ENCODE results near the gene SFT2D2. TPM values are rescaled to one million over a fixed set of nuclear protein-coding genes. Genes with fewer than 3 reads are reported as not detected.

The SFT2D2 gene
- total and polyA plus RNA-seq, 2 of the 8 experiments (the other 6 are each of a cell fraction or from before 2014, with no cell fraction given) = 9.0 to 29.0 TPM

GRCh38 chr1:168178638-168179437 is 47.0 kb upstream of the SFT2D2 start, which contains the start of gene TIPRL (continued):
- TF ChIP-seq, protein P1, sequence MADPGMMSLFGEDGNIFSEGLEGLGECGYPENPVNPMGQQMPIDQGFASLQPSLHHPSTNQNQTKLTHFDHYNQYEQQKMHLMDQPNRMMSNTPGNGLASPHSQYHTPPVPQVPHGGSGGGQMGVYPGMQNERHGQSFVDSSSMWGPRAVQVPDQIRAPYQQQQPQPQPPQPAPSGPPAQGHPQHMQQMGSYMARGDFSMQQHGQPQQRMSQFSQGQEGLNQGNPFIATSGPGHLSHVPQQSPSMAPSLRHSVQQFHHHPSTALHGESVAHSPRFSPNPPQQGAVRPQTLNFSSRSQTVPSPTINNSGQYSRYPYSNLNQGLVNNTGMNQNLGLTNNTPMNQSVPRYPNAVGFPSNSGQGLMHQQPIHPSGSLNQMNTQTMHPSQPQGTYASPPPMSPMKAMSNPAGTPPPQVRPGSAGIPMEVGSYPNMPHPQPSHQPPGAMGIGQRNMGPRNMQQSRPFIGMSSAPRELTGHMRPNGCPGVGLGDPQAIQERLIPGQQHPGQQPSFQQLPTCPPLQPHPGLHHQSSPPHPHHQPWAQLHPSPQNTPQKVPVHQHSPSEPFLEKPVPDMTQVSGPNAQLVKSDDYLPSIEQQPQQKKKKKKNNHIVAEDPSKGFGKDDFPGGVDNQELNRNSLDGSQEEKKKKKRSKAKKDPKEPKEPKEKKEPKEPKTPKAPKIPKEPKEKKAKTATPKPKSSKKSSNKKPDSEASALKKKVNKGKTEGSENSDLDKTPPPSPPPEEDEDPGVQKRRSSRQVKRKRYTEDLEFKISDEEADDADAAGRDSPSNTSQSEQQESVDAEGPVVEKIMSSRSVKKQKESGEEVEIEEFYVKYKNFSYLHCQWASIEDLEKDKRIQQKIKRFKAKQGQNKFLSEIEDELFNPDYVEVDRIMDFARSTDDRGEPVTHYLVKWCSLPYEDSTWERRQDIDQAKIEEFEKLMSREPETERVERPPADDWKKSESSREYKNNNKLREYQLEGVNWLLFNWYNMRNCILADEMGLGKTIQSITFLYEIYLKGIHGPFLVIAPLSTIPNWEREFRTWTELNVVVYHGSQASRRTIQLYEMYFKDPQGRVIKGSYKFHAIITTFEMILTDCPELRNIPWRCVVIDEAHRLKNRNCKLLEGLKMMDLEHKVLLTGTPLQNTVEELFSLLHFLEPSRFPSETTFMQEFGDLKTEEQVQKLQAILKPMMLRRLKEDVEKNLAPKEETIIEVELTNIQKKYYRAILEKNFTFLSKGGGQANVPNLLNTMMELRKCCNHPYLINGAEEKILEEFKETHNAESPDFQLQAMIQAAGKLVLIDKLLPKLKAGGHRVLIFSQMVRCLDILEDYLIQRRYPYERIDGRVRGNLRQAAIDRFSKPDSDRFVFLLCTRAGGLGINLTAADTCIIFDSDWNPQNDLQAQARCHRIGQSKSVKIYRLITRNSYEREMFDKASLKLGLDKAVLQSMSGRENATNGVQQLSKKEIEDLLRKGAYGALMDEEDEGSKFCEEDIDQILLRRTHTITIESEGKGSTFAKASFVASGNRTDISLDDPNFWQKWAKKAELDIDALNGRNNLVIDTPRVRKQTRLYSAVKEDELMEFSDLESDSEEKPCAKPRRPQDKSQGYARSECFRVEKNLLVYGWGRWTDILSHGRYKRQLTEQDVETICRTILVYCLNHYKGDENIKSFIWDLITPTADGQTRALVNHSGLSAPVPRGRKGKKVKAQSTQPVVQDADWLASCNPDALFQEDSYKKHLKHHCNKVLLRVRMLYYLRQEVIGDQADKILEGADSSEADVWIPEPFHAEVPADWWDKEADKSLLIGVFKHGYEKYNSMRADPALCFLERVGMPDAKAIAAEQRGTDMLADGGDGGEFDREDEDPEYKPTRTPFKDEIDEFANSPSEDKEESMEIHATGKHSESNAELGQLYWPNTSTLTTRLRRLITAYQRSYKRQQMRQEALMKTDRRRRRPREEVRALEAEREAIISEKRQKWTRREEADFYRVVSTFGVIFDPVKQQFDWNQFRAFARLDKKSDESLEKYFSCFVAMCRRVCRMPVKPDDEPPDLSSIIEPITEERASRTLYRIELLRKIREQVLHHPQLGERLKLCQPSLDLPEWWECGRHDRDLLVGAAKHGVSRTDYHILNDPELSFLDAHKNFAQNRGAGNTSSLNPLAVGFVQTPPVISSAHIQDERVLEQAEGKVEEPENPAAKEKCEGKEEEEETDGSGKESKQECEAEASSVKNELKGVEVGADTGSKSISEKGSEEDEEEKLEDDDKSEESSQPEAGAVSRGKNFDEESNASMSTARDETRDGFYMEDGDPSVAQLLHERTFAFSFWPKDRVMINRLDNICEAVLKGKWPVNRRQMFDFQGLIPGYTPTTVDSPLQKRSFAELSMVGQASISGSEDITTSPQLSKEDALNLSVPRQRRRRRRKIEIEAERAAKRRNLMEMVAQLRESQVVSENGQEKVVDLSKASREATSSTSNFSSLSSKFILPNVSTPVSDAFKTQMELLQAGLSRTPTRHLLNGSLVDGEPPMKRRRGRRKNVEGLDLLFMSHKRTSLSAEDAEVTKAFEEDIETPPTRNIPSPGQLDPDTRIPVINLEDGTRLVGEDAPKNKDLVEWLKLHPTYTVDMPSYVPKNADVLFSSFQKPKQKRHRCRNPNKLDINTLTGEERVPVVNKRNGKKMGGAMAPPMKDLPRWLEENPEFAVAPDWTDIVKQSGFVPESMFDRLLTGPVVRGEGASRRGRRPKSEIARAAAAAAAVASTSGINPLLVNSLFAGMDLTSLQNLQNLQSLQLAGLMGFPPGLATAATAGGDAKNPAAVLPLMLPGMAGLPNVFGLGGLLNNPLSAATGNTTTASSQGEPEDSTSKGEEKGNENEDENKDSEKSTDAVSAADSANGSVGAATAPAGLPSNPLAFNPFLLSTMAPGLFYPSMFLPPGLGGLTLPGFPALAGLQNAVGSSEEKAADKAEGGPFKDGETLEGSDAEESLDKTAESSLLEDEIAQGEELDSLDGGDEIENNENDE (IDR thresholded peaks at IDR 0.05; ENCODE audit: insufficient replicate concordance, low read length) = no peak
- TF ChIP-seq, protein P2, sequence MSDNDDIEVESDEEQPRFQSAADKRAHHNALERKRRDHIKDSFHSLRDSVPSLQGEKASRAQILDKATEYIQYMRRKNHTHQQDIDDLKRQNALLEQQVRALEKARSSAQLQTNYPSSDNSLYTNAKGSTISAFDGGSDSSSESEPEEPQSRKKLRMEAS (IDR thresholded peaks at IDR 0.05) = peak; percentile 47; the same call in 1 of the 2 replicates
- TF ChIP-seq CBX8 (IDR thresholded peaks at IDR 0.05; ENCODE audit: borderline replicate concordance, low read depth, low read length) (no peak), SRF (IDR thresholded peaks at IDR 0.05; ENCODE audit: low read depth, low read length) (no peak), YY1 (IDR thresholded peaks at IDR 0.05; ENCODE audit: low read depth, low read length) (0 out of 2 replicates have a peak, but pooled peaks have one; percentile 25), CREB1 (IDR thresholded peaks at IDR 0.05) (peak; percentile 96), BRCA1 (IDR thresholded peaks at IDR 0.05; ENCODE audit: low read depth, low read length) (no peak), POLR2AphosphoS5 (IDR thresholded peaks at IDR 0.05; ENCODE audit: low read depth, low read length) (no peak), ZNF274 (IDR thresholded peaks at IDR 0.05; ENCODE audit: borderline replicate concordance, extremely low read depth, low read length) (no peak)
- TF ChIP-seq, protein P3, sequence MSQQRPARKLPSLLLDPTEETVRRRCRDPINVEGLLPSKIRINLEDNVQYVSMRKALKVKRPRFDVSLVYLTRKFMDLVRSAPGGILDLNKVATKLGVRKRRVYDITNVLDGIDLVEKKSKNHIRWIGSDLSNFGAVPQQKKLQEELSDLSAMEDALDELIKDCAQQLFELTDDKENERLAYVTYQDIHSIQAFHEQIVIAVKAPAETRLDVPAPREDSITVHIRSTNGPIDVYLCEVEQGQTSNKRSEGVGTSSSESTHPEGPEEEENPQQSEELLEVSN (IDR thresholded peaks at IDR 0.05) = no peak

Data from H1 (cell line).